Esophagus squamous epithelium (tissue), 5 donors: ENCODE data around the gene HELZ. TPM values are rescaled to one million over a fixed set of nuclear protein-coding genes. Genes with fewer than 3 reads are reported as not detected.

Experiments
- DNase-seq: peaks from one replicate; lab custom pipeline; 2025; lab: John Stamatoyannopoulos, UW
- H3K27ac ChIP-seq, 4 donors: fragments of 200-600 bp; sonication (generic); one replicate each; pipeline ENCODE4 v1.5.1; 2016 to 2019; ENCODE audit warnings: mild to moderate bottlenecking in 1 of 4
- H3K27me3 ChIP-seq, 4 donors: fragments of 200-600 bp; sonication (generic); 1 replicate in 3 of 4; 2 replicates in 1 of 4; pipeline versions ENCODE4 v1.5.1 to v1.6.0; 2017 to 2021; ENCODE audit warnings: antibody characterized with exemption in 1 of 4
- H3K36me3 ChIP-seq, 3 donors: fragments of 200-600 bp; sonication (generic); one replicate each; pipeline ENCODE4 v1.5.1; 2016 to 2019
- H3K4me1 ChIP-seq, 3 donors: fragments of 200-600 bp; sonication (generic); one replicate each; pipeline ENCODE4 v1.5.1; 2017 to 2019
- H3K4me3 ChIP-seq, 4 donors: fragments of 200-600 bp; sonication (generic); 1 replicate in 3 of 4; 2 replicates in 1 of 4; pipeline ENCODE4 v1.5.1; 2016 to 2019; ENCODE audit warnings: mild to moderate bottlenecking in 2 of 4, moderate library complexity in 1 of 4
- H3K9me3 ChIP-seq, 3 donors: fragments of 200-600 bp; sonication (generic); one replicate each; pipeline ENCODE4 v1.5.1; 2016 to 2019
- CTCF ChIP-seq, 6 experiments: fragments of 450-650 bp in 4 of 6; fragments of 200-600 bp in 2 of 6; sonication (generic) in 2 of 6; IDR thresholded peaks; one replicate each; pipeline ENCODE4 v1.5.1; 2016 to 2019; ENCODE audit warnings: antibody characterized with exemption in 6 of 6, mild to moderate bottlenecking in 4 of 6, moderate library complexity in 4 of 6
- POLR2A ChIP-seq, 4 donors: fragments of 450-650 bp; IDR thresholded peaks; one replicate each; pipeline ENCODE4 v1.6.1; 2017; ENCODE audit warnings: antibody characterized with exemption in 4 of 4, mild to moderate bottlenecking in 4 of 4, moderate library complexity in 3 of 4
- WGBS, 2 donors: methylation state at CpG; one replicate each; pipeline ENCODE4 v1.1.5; 2018; 5-methylcytosine and 5-hydroxymethylcytosine counted together
- intact Hi-C: fragments of 100-400 bp; cut with DNase I; formaldehyde crosslinking; loops from one replicate; pipeline ENCODE4 v1.15.0; 2022
- total RNA-seq, 4 donors: library from RNA; depleted of rRNA; stranded (reverse); fragments of >200 nt; gene quantifications; one replicate each; pipeline ENCODE4 v1.1.0, GENCODE V29; 2016
- donor health status: DM: yes; HTN: yes; CAD: no.

Gene HELZ
- total RNA-seq, 4 donors from 2014 or later = 11.4 to 42.5 (median 26.8) TPM

- H3K27me3 ChIP-seq = no peaks in the 10 kb centered on the region
- H3K27ac ChIP-seq = no peak overlapping the region
- no peak for DNase-seq
- H3K4me3 ChIP-seq = no peak overlapping the region
- H3K4me1 ChIP-seq = no peaks in the 10 kb centered on the region
- intact Hi-C loops = no loop called here
- no peak for TF ChIP-seq POLR2A (IDR thresholded peaks at IDR 0.05)
- no peak for TF ChIP-seq CTCF (IDR thresholded peaks at IDR 0.05)
- peaks cover 0 to 70% (median 4%) of the 10 kb centered on the region in 3 donors for H3K36me3 ChIP-seq
- WGBS, 2 donors = 87 to 88% methylated on average over 4 of the region's 4 CpGs
- H3K9me3 ChIP-seq = no peaks in the 10 kb centered on the region
Measured at GRCh38 chr17:67124450-67125148, 120.4 kb downstream of the HELZ start.

- H3K4me3 ChIP-seq = no peak overlapping the region
- no peak overlapping the region for H3K27ac ChIP-seq
- H3K4me1 ChIP-seq = no peaks in the 10 kb centered on the region
- intact Hi-C loops = no loop called here
- peaks cover 0 to 77% (median 4%) of the 10 kb centered on the region in 3 donors for H3K36me3 ChIP-seq
- no peaks in the 10 kb centered on the region for H3K9me3 ChIP-seq
- no peaks in the 10 kb centered on the region for H3K27me3 ChIP-seq
- TF ChIP-seq CTCF (IDR thresholded peaks at IDR 0.05) (no peak), POLR2A (IDR thresholded peaks at IDR 0.05) (no peak)
- no peak for DNase-seq
Measured at GRCh38 chr17:67123699-67124098, 121.3 kb downstream of the HELZ start.

- Histone ChIP-seq H3K4me3 (no peak overlapping the region), H3K27me3 (no peaks in the 10 kb centered on the region), H3K36me3 (peaks cover 4 to 77% (median 6%) of the 10 kb centered on the region in 3 donors), H3K4me1 (no peaks in the 10 kb centered on the region), H3K9me3 (no peaks in the 10 kb centered on the region), H3K27ac (no peak overlapping the region)
- WGBS, 2 donors = 70 to 73% methylated on average over 5 of the region's 5 CpGs
- DNase-seq = no peak
- TF ChIP-seq CTCF (IDR thresholded peaks at IDR 0.05) = no peak
- TF ChIP-seq POLR2A (IDR thresholded peaks at IDR 0.05) = no peak
- intact Hi-C loops = no loop called here
Measured at GRCh38 chr17:67121316-67121891, 123.6 kb downstream of the HELZ start.

- H3K9me3 ChIP-seq = no peaks in the 10 kb centered on the region
- no peaks in the 10 kb centered on the region for H3K27me3 ChIP-seq
- WGBS, 2 donors = 95 to 99% methylated on average over 2 of the region's 2 CpGs
- H3K4me3 ChIP-seq = no peak overlapping the region
- no peak for DNase-seq
- peaks cover 4 to 93% (median 6%) of the 10 kb centered on the region in 3 donors for H3K36me3 ChIP-seq
- intact Hi-C loops = no loop called here
- TF ChIP-seq POLR2A (IDR thresholded peaks at IDR 0.05) (no peak), CTCF (IDR thresholded peaks at IDR 0.05) (no peak)
- no peaks in the 10 kb centered on the region for H3K4me1 ChIP-seq
- H3K27ac ChIP-seq = no peak overlapping the region
Measured at GRCh38 chr17:67119102-67119501, 125.9 kb downstream of the HELZ start.

GRCh38 chr17:67116045-67116575, 128.9 kb downstream of the HELZ start:
- H3K27me3 ChIP-seq = no peaks in the 10 kb centered on the region
- H3K4me1 ChIP-seq = no peaks in the 10 kb centered on the region
- no peaks in the 10 kb centered on the region for H3K9me3 ChIP-seq
- intact Hi-C loops = no loop called here
- TF ChIP-seq POLR2A (IDR thresholded peaks at IDR 0.05) (no peak), CTCF (IDR thresholded peaks at IDR 0.05) (no peak)
- no peak for DNase-seq
- H3K27ac ChIP-seq = no peak overlapping the region
- WGBS, 2 donors = 87 to 96% methylated on average over 1 of the region's 1 CpG
- no peak overlapping the region for H3K4me3 ChIP-seq
- H3K36me3 ChIP-seq = peaks cover 0 to 94% (median 10%) of the 10 kb centered on the region in 3 donors
